ENCODE results near the gene RNF144B.
A peak's percentile ranks its signal among the peaks of the same experiment; 100 is the strongest.

RNF144B gene

DNA sequence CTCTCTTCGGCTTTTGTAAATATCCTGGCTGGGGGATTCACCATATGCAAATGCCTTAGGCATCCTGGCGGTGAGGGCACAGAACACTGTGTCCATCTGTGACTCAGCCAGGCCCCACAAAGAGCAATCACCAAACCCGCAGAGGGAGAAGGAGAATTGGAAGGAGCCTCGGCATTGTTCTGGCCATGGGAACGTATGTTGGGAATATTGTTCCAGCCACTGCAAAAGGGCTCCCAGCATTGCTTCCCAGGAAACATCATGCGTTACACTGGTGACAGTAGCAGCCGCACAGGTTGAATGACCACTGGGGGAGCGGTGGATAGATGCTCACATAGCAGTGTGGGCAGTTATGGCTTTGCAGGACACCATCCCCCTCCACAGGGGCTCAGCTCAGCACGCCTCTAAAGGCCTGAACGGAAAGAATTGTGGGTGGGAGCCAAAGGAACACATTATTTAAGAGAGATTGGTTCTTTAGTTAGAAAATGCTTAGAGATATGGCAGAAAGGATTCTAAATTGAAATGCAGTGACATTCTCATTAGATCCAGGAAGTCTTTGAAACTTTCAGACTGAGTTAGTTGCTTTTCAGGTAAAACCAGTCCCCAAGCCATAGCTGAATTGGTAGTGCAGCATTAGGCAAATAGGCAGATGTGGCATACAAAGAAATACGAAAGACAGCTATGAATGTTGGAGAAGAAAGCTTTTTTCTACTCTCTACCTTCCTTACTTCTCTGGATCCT, 104.3 kb downstream of the RNF144B start:
- no peak for DNase-seq

DNA sequence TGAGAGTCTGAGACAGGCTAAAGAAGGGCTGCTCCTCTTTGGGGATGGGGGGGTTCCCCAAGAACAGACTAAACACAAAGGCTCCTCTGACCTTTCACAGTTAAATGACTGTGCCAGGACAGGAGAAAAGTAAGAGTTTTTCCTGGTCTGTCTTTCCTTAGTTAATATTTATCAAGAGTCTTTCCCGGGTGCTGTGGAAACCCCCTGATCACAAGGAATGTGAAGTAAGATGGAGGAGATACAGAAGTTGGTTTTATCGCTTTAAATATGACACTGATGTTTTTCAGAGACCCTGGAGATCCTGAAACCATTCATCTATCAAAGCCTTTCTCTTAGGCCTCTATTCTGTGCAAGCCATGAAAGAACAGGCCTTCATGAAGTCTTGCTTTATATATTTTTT, 105.8 kb downstream of the RNF144B start:
- no peak for DNase-seq

DNA sequence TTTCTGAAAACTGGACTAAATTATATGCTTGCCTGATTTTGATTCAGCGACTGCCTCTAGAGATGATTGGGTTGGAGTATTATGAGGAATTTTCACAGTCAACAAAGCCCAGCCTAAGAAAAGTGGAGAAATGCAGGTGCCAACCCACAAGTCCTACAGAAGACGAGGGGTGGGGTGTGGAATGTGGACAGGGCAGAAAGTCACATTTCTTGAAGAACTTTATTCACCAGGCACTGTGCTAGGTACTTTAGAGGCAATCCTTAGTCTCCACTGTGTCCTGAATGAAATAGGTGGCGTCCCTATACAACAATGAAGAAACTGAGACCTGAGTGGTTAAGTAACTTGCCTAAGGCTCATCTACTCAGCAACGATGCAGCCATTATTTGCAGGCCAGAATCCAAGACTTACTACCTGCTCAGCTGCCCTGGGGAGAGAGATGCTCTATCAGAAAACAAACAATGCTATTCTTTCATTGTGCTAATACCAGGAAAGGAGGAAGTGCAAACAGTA, 106.3 kb downstream of the RNF144B start:
- DNase-seq: no peak

DNA sequence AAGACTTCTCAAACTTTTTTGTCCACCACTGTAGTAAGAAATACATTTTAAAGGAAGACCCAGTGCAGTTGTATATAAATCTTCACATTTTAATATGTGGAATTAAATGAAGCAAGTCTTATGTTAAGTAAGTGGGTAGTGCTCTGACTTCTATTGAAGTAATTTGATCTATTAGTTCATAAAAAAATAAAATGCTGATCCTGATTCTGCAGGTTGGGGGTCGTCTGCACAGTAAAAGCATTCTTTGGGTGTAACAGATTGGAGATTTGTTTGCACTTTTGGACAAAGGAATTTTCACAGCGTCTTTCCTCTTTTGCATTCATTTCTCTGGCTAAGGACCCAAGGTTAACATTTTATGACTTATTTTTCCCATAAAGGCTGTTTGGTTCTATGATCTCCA, 106.8 kb downstream of the RNF144B start:
- DNase-seq: no peak

DNA sequence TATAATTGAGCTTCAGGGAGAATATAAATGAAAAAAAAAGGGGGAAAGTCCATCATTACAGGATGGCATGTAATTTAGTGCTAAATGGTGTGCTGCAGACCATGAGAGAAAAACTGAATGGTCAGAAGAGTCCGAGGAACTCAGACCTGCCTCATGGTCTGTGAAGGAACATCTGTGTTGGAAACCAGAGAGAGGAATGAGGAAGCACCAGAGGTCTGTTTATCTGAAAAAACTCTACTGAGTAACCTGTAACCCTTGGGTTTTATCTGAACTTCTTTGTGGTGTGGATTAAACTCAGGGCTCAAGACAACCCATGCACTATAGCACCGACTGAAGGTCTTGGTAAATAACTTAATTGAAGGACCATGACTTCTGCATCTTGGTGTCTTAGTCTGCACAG, 108.1 kb downstream of the RNF144B start:
- DNase-seq: no peak

DNA sequence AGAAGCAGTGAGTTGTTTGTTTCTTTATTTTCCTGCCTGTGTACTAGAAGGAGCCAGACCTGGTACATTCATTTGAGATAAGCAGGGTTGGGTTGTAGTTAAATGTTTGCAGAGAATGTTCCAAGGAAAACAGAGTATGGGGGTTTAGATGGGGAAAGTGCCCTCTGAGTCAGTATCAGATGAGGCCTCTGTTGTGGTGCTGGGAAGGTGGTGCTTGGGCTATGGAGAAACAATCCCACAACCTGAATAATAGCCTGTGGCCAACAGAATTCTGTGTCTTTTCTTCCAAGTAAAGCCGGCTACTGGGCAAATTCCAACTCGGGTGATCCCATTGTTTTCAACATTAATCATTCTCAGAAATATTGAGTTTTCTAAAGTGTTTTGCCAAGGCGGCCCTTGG, 109.3 kb downstream of the RNF144B start:
- no peak for DNase-seq

DNA sequence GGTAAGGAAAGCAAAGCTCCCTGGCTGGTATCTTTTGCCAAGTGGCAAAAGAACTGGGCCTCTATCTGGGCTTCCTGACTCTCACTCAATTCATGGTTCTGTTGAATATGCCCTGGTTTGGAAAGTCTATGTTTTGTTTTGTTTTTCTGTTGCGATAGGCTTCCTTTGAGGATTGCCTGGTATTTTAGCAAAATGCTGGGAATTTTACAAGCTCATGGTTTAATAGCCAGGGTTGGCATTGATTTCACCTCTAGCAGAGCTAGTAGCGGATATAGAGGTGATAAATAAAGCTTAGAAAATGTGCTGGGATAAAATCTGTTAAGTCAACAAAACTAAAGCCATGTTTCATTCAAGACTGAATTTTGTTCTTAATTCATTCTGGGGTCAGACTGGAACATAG, 109.9 kb downstream of the RNF144B start:
- no peak for DNase-seq

DNA sequence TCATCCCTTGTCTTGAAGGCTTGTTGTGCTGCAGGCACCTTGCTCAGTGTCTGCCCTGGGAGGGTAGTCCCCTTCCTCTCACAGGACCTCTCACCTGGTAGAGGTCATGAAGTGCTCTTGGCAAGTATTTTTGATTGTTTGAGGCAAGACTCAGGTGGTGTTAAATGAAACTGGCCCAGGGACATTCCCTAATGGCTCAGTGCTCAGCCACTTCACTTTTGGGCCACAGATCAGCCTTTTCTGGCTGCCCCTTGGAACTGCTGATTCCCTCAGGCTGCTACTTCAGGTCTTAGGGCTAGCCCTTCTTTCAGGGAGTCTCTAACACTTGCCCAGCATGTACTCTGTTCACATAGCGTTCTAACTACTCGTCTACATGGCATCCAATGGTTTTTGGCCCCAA, 111.3 kb downstream of the RNF144B start:
- no peak for DNase-seq

DNA sequence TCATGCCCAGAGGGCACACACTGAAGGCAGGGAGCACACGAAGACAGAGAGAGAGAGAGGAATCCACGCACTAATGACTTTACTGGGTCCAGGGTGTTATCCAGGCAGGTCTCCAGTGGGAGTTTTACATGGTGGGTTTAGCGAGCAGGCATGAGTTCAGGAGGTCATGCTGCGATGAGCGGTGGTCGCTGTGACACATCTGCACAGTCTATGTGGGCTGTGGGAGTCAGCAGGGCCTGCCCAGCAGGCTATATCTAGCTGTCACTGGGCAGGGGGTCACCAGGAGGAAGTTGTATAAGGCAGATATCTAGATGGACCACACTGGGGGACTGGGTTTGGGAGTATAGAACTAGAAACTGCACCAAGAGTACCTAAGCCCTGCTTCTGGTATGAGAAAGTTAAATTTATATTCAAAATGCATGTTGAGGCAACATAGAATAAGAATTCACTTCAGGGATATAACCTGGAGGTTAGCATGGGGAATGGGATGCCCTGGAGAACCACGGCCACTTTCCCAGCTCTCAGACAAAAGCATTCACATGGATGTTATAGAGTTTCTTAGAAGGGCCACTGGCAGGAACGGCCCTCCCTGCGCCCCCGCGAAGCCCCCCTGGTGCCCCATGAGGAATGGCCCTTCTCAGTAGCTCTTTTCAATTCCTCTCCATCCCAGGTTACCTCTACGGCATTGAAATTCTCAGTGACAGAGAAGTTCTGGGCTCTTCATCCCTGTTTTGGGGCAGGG, 113.9 kb downstream of the RNF144B start:
- DNase-seq: no peak

DNA sequence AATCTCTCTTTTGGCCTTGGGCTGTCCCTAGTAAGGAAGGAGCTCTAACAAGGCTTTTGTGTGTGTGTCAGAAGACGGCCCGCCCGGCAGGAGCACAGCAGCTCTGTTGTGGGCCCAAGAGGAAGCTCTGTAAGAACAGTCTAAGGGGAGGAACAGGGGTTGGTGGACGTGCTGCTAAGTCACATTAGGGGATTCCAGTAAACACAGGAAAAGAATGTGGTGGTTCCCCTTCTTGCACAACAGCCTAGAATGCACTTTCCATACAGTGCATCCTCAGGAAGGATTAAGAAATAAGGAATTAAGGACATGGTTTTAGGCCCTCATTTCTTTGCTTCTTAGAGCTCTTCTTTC, 114.5 kb downstream of the RNF144B start:
- peak; percentile 34 to 89 for DNase-seq

DNA sequence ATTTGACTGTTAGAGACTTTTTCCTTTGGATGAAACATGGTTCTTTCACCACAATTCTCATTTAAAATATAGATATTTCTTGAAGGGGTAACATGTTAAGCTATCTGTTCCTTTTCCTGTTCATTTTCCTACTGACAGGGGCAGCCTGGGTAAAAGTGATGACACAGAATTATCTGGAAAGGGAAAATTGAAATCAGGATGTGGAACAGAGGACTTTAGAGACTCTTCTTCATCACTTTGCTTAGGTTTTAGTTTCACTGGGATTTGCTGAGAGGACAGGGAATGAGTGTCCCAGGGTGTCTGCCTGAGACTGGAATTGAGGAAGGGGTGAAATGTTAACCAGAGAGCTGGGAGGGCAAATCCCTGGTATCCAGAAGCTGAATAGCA, 116.0 kb downstream of the RNF144B start:
- DNase-seq: no peak

DNA sequence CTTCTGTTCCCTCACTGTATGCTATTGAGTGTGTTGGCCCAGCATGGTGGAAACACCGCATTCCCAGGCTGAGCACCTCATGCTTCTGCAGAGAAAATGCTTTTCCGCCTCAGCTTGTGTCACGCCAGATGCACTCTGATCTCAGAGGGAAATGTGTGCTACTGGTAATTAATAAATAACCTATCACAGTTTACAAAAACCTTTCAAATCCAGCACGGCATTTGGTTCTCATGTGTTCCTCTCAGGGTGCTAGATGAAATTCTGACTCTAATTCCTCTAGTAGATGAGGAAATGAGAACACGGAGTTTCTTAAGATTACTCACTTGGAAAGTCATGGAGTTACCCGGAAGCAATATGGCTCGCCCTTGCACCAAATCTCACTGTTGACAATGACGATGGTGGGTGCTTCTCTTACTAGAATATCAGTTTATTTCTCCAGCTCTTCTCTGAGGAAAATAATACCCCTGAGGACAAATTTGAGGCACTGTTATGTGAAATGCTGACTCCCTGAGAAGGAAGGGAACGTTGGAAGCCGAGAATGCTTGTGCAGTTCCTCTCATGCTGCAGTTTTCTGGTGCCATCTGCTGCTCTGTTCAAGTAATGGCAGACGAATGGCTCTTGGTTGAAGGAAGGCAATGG, 116.6 kb downstream of the RNF144B start:
- DNase-seq: peak in 1 of 2 donors; percentile 69

DNA sequence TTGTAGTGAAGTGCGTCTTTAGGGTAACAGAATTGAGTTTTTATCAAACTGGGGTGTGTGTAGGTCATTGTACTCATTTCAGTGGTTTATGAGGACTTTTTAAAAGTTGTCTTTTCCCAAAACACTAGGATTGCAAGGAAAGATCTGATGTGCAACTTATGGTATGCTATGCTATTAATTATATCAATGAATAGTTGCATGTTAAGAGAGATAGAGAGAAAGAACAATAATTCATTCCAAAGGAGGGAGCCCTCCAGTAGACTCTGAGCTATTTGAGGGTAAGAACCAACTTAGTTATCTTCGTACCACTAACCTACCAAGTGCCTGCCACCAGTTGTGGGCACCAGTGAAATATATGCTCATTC, 117.1 kb downstream of the RNF144B start:
- DNase-seq: no peak

DNA sequence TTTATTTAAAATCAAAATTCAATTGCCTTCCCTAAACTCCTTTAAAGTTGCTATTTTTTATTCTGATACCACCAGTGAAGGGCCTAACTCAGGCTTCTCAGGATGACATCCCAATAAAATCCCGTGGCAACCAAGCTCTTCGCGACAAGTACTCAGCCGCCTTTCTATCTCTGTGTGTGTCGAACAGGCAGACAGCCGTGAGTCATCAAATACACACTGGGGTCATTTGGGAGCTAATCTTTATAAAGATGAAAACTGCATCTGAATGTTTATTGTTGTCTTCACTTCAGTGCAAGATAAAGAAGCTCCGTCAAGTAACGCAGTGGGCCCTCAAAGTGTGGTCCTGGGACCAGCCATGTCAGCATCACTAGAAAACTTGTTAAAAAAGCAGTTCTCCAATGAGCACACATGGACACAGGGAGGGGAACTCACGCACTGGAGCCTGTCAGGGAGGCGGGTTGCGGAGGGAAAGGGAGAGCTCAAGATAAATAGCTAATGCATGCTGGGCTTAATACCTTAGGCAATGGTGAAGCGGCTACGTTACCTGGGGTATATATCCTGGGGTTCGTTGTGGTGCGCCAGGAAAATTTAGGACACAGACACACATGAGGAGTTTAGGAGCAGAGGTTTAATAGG, 119.3 kb downstream of the RNF144B start:
- no peak for DNase-seq

DNA sequence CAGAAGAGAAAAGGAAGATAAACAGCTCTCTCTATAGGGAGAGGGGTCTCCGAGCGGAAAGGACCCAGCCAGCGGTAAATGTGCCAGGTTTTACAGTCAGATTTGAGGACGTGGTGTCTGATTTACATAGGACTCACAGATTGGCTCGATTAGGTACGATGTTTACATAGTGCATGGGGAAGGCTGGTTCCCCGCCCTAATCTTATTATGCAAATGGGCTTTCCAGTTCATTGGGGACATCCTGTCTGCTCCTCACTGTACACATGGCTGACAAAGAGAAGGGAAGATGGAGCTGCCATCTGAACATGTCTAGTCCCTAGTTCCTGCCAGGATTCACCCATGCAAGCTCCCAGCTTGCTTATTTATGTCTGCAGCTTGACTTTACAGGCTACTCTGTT, 119.9 kb downstream of the RNF144B start:
- DNase-seq: no peak

DNA sequence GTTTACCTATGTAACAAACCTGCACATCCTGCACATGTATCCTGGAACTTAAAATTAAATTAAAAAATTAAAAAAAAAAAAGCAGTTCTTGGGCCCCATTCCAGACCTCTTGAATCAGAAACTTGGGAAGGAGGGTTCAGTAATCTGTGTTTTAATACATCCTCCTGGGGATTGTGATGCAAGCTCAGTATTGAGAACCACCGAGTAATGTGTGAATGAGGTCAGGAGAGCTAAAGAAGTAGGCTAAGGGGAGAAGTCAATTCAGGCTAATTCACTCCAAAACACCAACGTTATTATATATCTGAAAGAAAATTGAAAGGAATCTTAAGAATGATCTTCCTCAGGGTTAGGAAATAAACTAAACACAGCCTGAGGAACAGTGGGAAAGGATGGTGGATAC, 120.4 kb downstream of the RNF144B start:
- no peak for DNase-seq

DNA sequence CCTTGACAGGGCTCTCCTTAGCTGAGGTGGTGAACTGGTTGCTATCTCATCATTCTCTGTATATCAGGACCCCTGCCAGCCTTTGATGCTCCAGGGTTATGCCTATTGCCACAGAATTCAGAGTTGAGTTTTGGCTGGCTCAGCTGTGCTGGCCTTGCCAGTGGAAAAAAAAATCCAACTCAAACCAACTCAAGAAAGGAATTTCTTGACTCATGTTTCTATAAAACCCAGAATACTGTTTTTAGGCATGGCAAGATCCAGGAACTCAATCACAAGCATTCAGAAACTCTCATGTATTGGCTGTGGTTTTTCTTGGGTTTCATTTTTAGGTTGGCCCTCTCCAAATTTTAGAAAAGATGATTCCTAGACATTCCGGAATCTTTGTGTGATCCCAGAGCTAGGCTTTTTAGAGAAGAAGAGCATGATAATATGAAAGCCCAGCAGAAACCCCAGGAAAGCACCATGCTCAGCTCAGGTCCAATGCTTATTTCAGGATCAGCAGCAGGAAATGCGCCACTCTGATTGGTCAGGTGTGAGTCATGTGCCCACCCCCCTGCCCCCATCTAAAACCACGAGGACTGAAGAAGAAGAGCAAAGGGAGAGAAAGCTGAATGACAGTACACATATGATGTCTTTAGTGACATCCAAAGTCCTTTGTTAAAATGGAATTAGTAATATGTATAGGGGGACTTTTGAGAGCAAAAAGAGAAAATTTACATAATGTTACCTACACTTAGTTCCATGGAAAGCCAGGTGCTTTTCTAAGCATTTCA, 122.9 kb downstream of the RNF144B start:
- no peak for DNase-seq

DNA sequence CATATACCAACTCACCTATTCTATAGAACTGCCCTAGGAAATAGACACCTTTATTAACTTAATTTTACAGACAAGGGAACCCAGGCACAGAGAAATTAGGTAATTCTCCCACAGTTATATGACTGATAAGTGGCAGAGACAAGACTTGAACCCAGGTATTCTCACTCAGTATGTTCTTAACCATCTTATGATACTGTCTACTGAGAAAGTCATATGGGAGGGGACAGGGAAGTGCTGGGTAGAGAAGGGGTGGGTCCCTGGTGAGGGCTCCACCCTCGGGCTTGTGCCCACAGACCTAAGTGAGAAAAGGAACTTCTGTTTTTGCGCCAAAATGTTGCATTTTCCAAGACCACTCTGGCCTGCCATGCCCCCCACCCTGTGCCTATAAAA, 123.5 kb downstream of the RNF144B start:
- DNase-seq: no peak

DNA sequence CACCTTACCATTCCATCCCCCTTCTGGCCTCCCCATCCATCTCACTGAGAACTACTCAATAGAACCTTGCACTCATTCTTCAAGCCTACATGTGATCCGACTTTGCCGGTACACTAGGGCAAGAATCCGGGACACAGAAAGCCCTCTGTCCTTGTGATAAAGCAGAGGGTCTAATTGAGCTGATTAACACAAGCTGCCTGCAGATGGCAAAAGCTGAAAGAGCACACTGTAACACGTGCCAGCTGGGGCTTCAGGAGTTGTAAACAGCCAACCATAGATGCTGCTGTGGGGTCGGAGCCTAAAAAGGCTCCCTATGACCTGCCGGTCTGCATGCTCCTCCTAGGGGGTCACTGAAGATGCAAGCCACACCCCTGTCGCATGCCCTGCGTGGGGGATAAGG, 124.1 kb downstream of the RNF144B start:
- DNase-seq: no peak

DNA sequence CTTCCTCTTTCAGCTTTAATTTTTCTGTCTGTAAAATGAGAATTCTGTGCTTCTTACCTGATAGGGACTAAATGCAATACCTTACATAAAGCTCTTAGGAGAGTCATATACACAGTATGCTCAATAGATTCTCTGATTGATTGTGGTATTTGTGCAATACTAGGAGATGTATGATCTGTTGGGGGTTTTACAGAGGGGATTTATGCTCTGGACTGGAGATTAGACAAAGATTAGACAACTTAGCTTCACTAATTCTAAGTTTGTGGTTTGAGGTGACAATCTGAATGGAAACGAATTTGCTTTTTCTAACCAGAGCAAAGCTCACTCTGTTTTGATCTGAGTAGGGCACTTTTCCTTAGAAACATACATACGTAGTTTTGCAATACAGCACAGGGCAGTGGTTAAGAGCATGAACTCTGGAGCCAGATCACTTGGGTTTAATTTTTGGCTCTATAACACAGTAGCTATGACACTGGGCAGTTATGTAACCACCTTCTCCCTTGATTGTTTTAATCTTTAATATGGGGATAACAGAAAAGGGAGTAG, 126.2 kb downstream of the RNF144B start:
- DNase-seq: no peak

DNA sequence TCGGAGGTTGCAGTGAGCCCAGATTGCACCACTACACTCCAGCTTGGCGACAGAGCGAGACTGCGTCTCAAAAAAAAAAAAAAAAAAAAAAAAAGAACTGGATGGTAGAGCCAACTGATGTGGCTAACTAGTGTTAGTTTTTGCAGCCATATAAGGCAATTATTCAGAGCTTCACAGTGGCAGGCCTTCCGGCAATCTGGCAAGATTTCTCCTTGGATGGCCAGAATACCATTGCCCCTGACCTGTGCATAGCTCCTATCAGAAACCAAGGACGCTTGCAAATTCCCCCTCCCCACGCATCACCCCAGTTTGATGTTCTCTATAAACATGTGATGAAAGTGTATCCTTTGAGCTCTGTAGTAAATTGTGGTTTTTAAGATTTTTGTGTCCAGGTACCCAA, 127.0 kb downstream of the RNF144B start:
- no peak for DNase-seq

DNA sequence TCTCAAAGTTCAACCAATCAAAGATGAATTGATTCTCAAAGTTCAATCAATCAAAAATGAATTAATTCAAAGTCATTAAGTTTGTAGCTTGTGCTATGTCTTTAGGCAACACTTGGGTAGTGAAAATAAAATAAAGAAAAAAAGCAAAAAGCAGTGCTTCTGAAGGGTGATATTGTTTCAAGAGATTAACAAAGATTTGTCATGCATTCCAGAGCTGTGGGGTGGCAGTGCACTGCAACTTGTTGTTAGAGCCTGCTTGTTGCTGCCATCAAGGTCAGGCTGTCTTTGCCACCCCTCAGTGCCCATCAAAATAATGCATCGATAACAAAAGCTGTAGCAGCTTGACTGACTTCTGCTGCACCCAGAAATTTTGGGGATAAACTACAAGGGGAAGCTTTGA, 128.6 kb downstream of the RNF144B start:
- no peak for DNase-seq
